PC-9 (cell line): Measurements from ENCODE around the gene AGAP9.
"Not testable (repeated sequence)": the region's sequence is repeated elsewhere in the genome, so short reads cannot be mapped to it uniquely, and the experiment has no call there.

Source experiments
- EZH2 ChIP-seq: fragments of 200-600 bp; sonication (generic); IDR thresholded peaks from 2 replicates; pipeline ENCODE4 v1.8.0; 2017; ENCODE audit warnings: antibody characterized with exemption, low read depth
- TF ChIP-seq, protein P1 (sequence below): fragments of 200-600 bp; sonication (generic); conservative IDR thresholded peaks from 2 replicates; pipeline ENCODE4 v1.6.1; 2017; ENCODE audit warnings: mixed run types, antibody characterized with exemption, mild to moderate bottlenecking, moderate library complexity

DNA sequence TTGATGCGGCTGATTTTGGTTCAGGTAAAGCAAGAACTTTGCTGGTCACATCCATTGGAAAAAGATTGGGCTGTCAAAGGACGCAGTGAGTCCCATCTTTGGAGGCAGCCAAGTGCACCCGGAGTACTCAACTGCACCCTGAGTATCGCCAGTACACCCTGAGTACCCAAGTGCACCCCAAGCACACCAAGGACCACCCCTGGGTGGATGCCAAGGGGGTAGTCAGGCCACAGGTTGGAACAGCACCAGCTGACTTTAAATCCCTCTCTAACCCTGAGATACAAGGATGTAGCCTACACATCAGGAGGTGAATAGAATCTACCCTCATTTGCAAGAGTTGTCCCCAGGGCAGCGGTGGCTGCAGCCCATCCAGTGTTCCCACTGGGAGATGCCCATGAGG lies 56.0 kb downstream of the AGAP9 start:
- TF ChIP-seq, protein P1, sequence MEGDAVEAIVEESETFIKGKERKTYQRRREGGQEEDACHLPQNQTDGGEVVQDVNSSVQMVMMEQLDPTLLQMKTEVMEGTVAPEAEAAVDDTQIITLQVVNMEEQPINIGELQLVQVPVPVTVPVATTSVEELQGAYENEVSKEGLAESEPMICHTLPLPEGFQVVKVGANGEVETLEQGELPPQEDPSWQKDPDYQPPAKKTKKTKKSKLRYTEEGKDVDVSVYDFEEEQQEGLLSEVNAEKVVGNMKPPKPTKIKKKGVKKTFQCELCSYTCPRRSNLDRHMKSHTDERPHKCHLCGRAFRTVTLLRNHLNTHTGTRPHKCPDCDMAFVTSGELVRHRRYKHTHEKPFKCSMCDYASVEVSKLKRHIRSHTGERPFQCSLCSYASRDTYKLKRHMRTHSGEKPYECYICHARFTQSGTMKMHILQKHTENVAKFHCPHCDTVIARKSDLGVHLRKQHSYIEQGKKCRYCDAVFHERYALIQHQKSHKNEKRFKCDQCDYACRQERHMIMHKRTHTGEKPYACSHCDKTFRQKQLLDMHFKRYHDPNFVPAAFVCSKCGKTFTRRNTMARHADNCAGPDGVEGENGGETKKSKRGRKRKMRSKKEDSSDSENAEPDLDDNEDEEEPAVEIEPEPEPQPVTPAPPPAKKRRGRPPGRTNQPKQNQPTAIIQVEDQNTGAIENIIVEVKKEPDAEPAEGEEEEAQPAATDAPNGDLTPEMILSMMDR = not testable (repeated sequence)
- not testable (repeated sequence) for TF ChIP-seq EZH2
